CD1c-positive myeloid dendritic cell (primary cell): Measurements from ENCODE around the gene EFHD2.
"Not testable (repeated sequence)": the region's sequence is repeated elsewhere in the genome, so short reads cannot be mapped to it uniquely, and the experiment has no call there.

Experiments used
- DNase-seq: peaks from one replicate; pipeline ENCODE4 v3.0.0-alpha.2; 2016; ENCODE audit errors: extremely low spot score

The EFHD2 gene, protein sequence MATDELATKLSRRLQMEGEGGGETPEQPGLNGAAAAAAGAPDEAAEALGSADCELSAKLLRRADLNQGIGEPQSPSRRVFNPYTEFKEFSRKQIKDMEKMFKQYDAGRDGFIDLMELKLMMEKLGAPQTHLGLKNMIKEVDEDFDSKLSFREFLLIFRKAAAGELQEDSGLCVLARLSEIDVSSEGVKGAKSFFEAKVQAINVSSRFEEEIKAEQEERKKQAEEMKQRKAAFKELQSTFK

DNA sequence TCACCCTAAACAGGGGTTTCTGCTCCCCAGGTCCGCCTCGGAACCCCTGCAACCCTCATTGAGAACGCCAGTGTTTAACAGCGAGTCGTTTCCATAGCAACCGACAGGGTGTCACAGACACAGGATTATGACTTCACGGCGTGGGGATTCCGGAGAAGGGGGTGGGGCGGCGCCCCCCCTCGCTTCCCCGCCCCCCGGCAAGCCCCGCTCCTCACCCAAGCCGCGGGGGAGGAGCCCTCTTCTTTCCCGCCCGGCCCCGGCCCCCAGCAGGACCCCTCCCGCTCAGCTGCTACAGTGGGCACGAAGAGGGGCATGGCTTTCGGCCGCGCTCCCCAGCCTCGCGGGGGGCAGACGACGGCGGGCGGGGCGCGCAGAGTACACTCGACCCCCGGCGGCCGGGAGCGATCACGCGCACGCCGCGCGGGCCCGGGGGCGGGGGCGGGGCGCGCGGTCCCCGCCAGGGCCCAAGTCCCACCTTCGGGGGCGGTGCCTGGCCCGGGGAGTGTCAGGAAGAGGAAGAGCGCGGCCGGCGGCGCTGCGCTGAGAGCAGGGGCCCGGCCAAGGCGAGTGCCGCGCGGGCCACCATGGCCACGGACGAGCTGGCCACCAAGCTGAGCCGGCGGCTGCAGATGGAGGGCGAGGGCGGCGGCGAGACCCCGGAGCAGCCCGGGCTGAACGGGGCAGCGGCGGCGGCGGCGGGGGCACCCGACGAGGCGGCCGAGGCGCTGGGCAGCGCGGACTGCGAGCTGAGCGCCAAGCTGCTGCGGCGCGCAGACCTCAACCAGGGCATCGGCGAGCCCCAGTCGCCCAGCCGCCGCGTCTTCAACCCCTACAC lies at the start of gene EFHD2:
TSS of gene EFHD2 (plus strand) at position 501 of the 835 bp plus-strand sequence. CDS start at position 585, 84 bp downstream.
- peak; percentile 95 for DNase-seq

DNA sequence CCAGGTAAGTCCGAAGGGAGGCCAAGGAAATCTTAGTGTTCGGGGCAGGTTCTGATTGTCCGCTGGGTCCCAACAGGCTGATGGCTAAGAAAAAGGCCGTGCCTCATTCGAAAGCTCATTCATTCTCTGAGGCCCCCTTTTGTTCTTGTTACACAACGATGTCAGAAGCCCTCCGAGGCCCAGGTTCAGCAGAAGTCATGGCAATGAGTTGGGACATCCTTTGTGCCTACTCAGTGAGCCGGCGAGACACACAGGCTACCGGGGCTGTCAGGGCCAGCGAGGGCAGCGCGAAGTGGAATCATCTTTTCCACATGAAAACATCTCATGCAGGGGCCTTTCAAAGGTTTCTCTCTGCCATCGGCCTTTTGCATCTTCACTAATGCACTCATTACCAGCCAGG lies 49.0 kb upstream of the EFHD2 start:
- DNase-seq = no peak

DNA sequence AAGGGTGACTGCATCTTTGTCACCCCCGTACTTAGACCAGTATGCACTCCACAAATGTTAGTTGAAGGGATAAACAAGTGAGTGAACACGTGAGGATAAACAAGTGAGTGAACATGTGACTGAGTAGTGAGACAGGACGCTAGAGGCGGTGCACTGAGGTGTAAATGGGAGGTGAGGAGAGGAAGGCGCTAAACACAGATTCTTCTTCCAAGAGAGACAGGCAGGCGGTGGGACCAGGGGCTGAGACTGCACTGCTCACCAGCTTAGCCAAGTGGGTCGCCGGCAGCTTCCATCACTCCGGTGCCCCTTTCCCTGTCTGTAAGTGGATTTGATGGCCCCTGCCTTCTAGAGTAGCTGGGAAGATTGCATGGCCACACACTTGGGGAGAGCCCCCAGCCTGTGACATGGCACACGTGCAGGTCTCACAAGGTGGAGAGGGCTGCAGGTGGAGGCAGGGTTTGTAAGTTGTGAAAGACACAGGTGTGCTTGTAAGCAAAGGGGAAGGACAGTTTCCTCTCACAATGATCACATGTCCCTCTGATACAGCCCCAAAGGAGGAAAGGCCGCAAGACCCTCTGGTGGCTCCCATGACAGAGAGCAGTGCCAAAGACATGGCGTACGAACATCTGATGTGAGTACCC lies 47.5 kb upstream of the EFHD2 start:
- DNase-seq = no peak

DNA sequence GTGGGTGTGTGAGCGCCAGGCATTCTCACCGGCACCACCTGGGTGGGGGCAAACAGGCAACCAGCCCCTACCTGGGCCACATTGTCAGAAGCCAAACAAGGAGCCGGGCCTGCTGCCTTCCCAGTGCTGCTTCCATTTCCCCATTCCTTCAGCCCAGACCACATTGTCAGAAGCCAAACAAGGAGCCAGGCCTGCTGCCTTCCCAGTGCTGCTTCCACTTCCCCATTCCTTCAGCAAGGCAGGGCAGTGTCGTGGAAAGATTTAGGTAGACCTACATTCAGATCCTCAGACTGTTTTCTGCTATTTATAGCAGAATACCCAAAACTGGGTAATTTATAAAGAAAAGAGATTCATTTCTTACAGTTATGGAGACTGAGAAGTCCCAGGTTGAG lies 47.0 kb upstream of the EFHD2 start:
- DNase-seq = peak; percentile 53

DNA sequence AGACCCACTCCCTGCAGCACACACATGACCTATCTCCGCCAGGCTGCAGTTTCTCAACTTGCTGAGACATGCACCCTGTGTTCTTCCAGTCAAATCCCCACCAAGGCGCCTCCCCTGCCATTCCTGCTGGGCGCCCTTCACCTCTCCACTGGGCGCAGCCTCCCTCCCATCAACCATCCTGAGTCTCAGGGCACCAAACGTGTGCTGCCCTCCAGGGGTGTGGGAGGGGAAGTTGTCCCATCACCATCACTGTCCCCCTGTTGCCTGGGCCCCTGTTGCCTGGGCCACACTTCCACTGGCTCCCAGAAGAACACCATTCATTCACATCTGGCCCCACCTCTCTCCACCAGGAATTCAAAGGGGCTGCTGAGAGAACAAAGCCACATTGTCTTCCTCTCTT lies 44.9 kb upstream of the EFHD2 start:
- DNase-seq = no peak

DNA sequence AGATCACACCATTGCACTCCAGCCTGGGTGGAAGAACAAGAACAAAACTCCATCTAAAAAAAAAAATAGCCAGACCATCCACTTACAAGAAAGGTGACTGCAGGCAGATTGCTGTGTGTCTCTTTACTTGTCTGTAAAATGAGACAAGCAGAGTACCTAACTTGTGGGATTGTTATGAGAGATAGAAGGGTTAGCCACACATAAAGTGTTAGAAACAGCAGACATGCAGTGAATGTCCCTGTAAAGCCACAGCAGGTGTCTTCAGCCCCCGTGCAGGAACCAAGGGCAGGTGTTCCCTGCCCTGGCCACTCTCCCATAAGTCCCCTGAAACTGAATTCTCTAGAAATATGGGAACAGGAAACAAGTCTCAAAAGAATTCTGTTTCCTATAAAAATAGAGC lies 40.8 kb upstream of the EFHD2 start:
- no peak for DNase-seq

DNA sequence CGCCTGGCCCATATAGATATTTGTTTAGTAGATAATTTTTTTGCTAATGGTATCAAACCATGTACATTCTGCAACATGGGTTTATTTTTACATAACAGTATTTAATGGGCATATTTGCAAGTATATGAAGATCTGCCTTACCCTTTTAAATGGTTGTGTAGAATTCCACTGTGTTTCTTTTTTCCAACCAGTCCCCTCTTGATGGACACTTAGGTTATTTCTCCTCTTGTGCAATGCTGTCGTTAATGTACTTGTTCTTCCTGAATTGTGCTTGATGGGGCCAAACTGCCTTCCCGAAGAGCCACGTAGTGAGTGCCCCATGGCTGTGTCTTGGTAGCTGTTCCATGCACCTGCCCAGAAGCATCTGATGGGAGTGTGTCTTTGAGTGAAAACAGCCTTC lies 39.4 kb upstream of the EFHD2 start:
- DNase-seq = no peak

DNA sequence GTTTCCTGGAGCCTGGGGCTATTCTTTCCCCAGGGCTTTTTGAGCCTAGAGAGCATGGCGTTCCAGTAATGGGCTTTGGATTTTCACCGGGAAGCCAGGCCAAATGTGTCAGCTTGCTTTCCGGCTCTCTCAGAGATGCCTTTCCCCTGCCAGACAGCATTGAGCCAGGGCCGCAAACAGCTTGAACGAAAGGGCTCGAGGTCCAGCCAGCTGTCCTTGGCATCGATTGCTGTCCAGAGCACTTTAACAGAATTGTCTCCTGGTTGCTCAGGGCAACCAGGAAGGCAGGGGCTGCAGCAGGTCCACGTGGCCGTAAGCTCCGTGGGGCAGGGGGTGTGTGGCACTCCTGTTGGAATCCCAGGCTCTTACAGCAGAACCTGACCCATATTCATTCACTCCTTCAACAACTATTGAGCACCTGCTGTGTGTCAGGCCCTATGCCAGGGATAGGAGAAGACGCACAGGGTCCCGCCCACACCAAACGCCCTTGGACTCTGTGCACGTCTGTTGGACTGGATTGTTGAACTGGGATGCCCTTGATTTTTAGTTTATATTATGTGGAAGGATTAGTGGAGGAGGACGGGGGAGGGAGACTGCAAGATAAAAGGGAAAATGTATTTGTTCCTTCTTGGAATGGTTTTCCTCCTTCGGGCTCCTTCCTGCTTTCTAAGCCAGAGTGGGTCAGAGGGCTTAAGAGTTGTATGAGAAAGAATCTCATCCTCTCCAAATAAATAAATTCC lies 38.7 kb upstream of the EFHD2 start:
- no peak for DNase-seq

DNA sequence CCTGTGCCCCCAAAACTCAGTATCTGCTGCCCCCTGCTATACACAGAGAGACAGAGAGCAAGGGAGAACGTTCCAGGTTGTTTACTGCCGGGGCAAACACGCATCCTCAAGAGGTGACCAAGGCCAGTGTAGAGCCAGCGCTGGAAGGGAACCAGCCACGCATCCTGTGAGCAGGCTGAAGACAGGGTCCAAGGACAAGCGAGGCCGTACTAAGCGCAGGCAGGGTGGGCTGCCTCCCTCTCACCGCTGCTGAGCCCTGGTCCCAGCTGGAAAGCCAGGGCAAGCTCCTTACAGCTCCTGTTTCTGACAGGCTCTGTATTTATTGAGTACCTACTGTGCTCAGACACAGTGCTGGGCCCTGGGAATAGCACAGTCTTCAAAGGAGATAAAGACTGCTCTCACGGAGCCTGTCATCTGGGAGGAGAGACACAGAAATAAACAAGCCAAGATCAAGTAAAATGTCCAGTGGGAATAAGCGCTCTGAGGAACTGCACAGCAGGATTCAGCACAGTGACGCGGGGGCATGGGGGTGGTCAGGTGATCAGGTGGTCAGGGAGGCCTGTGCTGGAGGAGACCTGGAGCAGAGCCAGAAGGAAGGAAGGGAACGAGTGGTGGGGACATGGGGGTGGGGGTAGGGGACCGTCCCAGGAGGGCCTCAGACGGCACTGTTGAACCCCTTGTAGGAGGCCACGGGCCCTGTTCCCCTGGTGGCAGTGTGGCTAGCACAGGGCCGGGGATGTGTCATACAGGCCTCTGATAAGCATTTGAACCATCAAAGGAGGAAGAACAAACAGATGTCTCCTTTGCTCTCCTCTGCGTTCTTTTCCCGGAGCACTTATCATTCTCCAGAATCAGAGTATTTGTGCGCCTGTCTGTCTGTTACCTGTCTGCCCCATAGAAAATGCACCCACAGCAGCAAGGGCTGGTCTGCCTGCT lies 37.8 kb upstream of the EFHD2 start:
- DNase-seq = no peak

DNA sequence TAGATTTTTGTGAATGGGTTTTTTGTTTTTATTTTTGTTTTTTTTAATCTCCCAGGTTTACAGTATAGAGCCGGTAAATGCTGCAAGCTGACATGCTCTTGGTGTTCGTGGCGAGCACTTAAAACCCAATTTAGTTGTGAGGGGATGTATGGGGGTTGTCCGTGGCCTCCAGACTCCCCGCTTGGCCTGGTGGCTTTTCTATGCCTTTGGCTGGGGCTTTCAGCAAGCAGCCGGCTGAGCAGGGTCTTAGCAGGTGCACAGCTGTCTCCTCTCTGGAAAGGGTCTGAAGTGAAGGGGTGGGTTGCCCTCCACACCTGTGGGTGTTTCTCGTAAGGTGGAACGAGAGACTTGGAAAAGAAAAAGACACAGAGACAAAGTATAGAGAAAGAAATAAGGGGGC lies 31.0 kb upstream of the EFHD2 start:
- DNase-seq = no peak

DNA sequence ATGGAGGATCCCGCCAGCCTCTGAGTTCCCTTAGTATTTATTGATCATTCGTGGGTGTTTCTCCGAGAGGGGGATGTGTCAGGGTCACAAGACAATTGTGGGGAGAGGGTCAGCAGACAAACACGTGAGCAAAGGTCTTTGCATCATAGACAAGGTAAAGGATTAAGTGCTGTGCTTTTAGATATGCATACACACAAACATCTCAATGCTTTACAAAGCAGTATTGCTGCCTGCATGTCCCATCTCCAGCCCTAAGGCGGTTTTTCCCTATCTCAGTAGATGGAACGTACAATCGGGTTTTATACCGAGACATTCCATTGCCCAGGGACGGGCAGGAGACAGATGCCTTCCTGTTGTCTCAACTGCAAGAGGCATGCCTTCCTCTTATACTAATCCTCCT lies 30.5 kb upstream of the EFHD2 start:
- DNase-seq = not testable (repeated sequence)

DNA sequence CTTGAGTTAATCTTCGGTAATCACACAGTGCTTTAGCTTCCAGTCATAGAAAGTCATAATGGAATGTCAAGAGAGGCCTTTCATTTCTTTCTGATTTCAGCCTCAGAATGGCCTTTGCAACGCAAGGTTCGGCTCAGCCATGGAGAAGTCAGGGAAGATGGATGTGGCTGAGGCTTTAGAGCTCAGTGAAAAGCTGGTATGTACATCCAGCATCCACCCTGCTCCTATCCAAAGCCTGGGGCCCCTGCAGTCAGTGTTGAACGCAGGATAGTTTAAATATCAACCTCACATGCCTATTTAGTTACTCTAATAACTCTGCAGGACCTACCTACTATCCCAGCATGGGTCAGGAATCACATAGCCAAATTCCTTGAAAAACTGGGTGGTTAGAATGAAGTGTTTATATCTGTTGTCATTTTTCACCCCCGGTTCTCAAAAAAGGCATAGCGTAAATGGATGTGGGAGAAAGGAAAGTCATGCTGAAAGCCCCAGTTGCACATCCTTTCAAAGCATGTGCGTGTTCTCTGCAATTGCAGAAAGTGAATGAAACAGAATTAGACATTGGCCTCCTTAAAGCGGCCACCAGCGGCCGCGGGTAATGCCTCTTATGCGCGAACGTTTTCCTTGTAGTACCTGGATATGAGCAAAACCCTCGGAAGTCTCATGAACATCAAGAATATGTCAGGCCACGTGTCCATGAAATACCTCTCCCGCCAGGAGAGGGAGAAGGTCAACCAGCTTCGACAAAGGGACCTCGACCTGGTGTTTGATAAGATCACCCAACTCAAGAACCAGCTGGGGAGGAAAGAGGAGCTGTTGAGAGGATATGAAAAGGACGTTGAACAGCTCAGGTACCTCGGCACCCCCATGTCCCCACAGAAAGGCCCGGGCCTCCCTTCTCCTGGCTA lies 28.8 kb upstream of the EFHD2 start:
- DNase-seq = no peak

DNA sequence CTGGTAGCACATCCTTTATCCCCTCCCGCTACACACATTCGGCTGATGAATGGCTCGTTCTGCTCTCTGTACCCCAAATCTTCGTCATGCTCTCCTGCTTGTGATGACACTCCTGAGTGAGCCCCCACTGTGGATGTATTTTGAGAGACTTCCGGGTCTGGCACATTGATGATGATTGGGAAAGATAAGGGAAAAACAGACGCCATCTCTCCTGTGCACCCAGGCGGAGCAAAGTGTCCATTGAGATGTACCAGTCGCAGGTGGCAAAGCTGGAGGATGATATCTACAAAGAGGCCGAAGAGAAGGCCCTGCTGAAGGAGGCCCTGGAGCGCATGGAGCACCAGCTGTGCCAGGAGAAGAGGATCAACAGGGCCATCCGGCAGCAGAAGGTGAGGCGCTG lies 27.9 kb upstream of the EFHD2 start:
- no peak for DNase-seq

DNA sequence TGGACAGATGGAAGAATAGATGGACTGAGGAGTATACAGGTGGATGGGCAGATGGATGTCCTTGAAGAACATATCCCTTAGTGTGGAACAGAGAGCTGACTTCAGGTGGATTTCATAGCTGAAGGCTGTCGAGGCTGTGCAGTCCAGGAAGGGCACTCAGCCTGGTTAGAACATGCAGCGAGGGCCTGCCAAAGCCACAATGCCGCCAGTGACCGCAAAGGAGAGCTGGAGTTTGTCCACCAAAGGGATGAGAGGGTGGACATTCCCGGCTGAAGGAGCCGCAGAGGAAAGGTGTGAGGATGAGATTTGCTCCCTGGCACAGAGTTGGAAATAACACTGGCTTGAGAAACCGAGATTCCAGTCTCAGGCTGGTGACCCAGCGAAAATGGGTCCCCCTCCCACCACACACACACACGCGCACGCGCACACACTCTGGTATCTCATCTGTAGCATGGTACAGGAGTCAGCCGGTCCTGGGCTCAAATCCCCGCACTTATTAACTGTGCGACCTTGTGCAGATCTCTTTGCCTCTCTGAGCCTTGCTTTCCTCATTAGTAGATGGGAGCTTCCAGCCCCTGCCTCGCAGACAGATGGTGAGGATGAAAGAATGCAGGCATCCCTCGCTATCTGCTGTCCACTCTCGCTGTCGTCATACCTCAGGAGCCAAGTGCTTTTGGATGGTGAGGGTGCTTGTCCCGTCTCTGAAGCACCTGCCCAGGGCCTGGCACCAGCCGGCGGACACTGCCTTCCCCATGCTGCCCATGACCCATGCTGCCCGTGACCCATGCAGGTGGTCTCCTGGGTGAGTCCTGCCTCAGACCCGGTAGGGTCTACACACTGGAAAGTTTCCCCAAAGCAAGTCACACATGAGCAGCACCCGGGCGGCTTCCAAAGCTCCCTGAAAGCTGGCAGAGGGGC lies 26.8 kb upstream of the EFHD2 start:
- DNase-seq = no peak

DNA sequence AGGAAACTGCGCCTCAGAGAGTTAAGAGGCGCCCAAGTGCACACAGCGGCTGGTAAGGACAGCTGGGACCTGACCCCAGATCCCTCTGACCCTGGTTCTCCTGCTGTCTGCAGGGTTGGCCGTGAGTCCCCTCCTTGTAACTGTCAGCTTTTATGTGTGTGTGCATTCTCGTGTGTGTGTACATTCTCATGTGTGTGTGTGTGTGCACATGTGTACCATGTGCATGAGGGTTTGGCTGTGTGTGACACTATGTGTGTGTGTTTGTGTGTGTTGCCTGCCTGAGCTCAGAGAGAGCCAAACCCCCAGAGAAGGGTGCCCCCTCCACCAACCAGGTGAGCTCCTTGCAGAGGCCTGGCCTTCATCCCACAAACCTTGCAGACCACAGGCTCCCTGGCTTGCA lies 25.9 kb upstream of the EFHD2 start:
- no peak for DNase-seq

DNA sequence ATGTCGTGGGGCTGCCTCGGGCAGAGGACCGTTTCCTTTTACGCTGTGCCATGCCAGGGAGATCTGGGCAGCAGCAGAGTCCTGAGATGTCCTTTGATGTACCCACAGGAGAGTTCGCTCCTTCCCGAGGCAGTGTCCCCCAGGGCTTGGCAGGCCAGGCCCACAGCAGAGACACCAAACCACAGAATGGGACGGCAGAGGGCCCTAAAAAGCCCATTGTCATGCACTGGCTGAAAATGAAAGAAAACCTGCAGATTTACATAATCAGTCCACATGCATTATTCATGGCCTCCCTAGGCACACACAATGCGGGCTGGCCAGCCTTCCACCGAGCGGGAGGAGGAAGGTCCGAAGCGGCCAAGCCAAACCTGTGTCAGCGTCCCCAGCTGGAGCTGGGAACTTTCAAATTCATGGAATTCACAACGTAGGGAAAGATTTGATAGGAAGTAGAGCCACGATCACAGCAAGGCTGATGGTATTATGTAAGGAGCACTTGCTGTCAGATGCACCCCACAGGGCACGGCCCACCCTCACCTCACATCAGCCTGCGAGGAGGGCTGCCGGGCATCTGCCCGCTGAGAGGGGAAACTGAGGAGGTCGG lies 25.3 kb upstream of the EFHD2 start:
- DNase-seq = peak; percentile 23

DNA sequence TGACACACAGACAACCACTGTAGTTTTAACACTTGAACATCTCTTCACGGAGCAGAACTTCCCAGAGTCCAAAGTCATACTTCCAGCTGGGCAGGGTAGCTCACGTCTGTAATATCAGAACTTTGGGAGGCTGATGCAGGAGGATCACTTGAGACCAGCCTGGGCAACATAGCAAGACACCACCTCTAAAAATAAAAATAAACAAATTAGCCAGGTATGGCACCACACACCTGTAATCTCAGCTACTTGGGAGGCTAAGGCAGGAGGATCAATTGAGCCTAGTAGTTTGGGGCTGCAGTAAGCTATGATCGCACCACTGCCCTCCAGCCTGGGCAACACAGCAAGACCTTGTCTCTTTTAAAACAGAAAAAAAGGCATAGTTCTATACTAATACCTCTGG lies 24.3 kb upstream of the EFHD2 start:
- DNase-seq = no peak

DNA sequence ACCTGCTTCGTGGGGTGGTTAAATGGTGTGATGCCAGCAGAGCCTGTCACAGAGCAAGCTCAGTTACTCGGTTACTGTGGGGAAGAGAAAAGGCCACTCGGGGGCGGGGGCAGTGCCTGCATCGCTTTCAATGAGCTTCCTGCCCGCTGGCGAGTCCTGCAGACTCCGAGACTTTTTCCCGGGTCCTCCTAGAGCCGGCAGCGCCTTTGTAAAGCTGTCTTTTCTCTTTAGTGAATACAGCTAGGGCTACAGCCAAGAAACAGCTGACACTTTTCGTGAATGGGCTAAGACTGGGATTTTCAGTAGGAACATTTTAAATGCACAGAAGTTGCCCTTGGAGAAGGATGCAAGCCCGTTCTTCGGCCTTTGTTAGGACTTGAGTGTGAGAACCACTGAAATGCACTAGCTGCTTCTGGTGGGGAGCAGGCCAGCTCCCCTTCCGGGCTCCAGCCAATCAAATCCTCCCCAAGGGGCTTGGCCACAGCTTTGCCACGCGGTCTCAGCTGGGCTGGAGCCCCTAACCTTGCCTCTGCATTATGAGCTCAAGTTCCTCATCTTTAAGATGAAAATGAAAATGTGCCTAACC lies 23.4 kb upstream of the EFHD2 start:
- DNase-seq = peak; percentile 50
